SJCRH30 (cell line): ENCODE measurements around the gene CNTD1. TPM values are rescaled to one million over a fixed set of nuclear protein-coding genes. Genes with fewer than 3 reads are reported as not detected.

Experiments
- DNase-seq, 2 experiments: peaks; one replicate each; pipeline ENCODE4 v3.0.0-alpha.2; 2015 to 2020
- H3K27ac ChIP-seq: fragments of 250-450 bp; sonication (Bioruptor Pico); 2 replicates; pipeline ENCODE4 v1.5.1; 2020; ENCODE audit warnings: mild to moderate bottlenecking, moderate library complexity
- H3K27me3 ChIP-seq: fragments of 250-450 bp; sonication (Bioruptor Pico); 2 replicates; pipeline ENCODE4 v1.5.1; 2020; ENCODE audit warnings: mild to moderate bottlenecking, moderate library complexity
- H3K36me3 ChIP-seq: fragments of 250-450 bp; sonication (Bioruptor Pico); 2 replicates; pipeline ENCODE4 v1.5.1; 2020; ENCODE audit warnings: mild to moderate bottlenecking, moderate library complexity
- H3K4me1 ChIP-seq: fragments of 250-450 bp; sonication (Bioruptor Pico); 2 replicates; pipeline ENCODE4 v1.5.1; 2020; ENCODE audit warnings: mild to moderate bottlenecking, moderate library complexity
- H3K4me3 ChIP-seq: fragments of 250-450 bp; sonication (Bioruptor Pico); 2 replicates; pipeline ENCODE4 v1.5.1; 2020; ENCODE audit warnings: mild to moderate bottlenecking, moderate library complexity
- H3K9me3 ChIP-seq: fragments of 250-450 bp; sonication (Bioruptor Pico); replicated peaks from 2 replicates; pipeline ENCODE4 v1.5.1; 2020; ENCODE audit warnings: mild to moderate bottlenecking, moderate library complexity
- total RNA-seq: library from RNA; depleted of rRNA; stranded (reverse); fragments of >200 nt; shearing (Covaris generic); gene quantifications from 2 replicates; pipeline ENCODE4 v1.2.3, GENCODE V29; 2014

The CNTD1 gene
- total RNA-seq, 1 experiment from 2014 or later = 0.10 TPM

DNA sequence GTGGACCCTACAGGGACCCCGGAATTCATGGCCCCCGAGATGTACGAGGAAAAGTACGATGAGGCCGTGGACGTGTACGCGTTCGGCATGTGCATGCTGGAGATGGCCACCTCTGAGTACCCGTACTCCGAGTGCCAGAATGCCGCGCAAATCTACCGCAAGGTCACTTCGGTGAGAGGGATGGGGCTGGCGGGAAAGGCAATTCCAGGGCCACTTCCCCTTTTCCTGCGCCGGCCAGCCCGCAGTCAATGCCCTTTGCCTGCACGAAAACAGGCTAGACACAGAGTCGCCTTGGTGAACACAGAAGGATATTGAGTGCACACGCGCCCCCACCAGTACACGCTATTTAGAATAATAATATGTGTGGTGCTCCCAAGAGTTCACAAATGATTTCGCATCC is 14.3 kb upstream of the CNTD1 start:
- DNase-seq = no peak
- no peak overlapping the region for H3K4me3 ChIP-seq
- no peaks in the 10 kb centered on the region for H3K4me1 ChIP-seq
- H3K36me3 ChIP-seq = no peaks in the 10 kb centered on the region
- H3K27ac ChIP-seq = no peak overlapping the region
- no peaks in the 10 kb centered on the region; the same call in 1 of the 2 replicates for H3K27me3 ChIP-seq
- H3K9me3 ChIP-seq = no peaks in the 10 kb centered on the region; the same call in 1 of the 2 replicates

DNA sequence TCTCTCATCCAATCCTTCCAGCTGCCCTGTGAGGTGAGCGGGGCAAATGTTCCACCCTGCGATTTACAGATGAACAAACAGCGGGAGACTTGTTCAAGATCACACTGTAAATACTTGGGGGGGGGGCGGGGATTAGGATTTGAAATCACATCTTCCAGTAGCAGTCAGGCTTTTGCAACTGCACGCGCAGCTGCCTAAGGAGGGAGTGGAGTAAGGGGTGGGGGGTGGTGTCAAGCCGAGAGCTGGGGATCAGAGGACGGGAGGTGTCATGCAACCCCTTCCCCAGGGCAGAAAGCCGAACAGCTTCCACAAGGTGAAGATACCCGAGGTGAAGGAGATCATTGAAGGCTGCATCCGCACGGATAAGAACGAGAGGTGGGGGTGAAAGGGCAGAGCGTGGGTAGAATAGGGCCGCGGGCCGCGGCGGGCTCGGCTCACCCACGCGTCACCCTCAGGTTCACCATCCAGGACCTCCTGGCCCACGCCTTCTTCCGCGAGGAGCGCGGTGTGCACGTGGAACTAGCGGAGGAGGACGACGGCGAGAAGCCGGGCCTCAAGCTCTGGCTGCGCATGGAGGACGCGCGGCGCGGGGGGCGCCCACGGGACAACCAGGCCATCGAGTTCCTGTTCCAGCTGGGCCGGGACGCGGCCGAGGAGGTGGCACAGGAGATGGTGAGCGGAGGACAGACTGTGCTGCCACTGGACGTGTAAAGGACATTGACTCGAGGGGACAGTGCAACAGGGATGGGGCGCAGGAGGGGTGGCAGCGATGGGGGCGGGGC is 13.7 kb upstream of the CNTD1 start:
- H3K9me3 ChIP-seq = no peaks in the 10 kb centered on the region; the same call in 1 of the 2 replicates

DNA sequence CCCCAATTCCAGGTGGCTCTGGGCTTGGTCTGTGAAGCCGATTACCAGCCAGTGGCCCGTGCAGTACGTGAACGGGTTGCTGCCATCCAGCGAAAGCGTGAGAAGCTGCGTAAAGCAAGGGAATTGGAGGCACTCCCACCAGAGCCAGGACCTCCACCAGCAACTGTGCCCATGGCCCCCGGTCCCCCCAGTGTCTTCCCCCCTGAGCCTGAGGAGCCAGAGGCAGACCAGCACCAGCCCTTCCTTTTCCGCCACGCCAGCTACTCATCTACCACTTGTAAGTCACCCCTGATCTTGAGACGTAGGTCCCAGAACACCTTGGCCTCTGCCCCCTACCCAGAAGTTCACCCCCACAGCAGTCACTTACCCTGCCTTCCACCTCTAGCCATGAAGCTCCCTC is 11.4 kb upstream of the CNTD1 start:
- Histone ChIP-seq H3K27me3 (no peaks in the 10 kb centered on the region; the same call in 1 of the 2 replicates), H3K4me3 (no peak overlapping the region), H3K4me1 (no peaks in the 10 kb centered on the region), H3K36me3 (no peaks in the 10 kb centered on the region), H3K27ac (no peak overlapping the region), H3K9me3 (no peaks in the 10 kb centered on the region; the same call in 1 of the 2 replicates)
- no peak for DNase-seq

More for the DNA sequence above, 13.7 kb upstream of the CNTD1 start:
- Histone ChIP-seq H3K4me1 (no peaks in the 10 kb centered on the region), H3K4me3 (no peak overlapping the region), H3K36me3 (no peaks in the 10 kb centered on the region), H3K27ac (no peak overlapping the region), H3K27me3 (no peaks in the 10 kb centered on the region; the same call in 1 of the 2 replicates)
- DNase-seq = no peak

DNA sequence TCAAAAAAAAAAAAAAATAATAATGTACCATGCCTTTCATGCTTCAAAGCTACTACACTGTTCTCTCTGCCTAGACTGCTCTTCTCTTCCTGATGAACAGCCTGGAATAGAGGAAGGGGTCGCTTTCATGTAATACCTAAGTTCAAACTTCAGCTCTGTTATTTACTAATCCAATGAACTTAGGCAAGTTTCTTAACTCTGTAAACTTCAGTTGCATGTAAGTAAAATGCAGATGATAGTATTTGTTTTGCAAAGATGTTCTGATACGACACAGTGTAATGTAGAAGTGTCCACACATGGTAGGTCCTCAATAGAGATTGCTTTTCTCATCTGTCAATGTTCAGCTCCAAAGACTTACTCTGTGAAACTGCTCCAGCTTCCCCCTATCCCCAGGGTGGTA is 6.7 kb upstream of the CNTD1 start:
- Histone ChIP-seq H3K4me1 (no peaks in the 10 kb centered on the region), H3K9me3 (no peaks in the 10 kb centered on the region), H3K27me3 (no peaks in the 10 kb centered on the region; the same call in 1 of the 2 replicates), H3K4me3 (no peak overlapping the region), H3K27ac (no peak overlapping the region), H3K36me3 (no peaks in the 10 kb centered on the region)
- DNase-seq = no peak

DNA sequence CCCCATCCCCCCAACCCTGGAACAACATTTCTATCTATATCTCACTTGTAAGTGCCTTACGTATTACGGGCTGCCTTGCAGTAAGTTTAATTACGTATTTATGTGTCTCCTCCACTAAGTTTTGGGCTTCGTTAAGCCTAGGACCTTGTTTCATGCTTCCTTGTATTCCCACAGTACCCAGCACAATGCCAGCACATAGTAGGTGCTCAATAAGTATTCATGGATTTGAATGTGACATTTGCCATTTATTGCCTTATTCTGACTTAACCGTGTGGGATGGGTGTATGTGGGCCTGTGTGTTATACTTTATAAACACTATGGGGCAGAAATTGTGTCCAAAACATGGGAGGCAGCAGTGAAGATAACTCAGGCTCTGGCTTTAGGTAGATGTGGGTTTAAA is 6.1 kb upstream of the CNTD1 start:
- peaks cover under 1% of the 10 kb centered on the region; the same call in 1 of the 2 replicates for H3K4me1 ChIP-seq

DNA sequence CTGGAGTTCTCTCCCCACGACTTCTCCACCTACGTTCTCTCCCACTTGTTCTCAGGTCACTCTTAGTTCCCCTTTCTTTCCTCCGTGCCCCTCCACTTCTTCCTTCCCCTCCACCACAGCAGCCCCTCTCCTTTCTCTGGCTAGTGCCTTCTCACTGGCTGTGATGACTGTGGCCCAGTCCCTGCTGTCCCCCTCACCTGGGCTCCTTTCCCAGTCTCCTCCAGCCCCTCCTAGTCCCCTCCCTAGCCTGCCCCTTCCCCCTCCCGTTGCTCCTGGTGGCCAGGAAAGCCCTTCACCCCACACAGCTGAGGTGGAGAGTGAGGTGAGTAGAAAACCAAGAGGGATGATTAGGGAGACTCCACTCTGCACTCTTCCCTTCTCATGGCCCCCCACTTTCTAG is 3.6 kb upstream of the CNTD1 start:
- DNase-seq = no peak
- H3K36me3 ChIP-seq = no peaks in the 10 kb centered on the region
- peaks cover 5% of the 10 kb centered on the region; the same call in 1 of the 2 replicates for H3K4me1 ChIP-seq
- no peaks in the 10 kb centered on the region for H3K9me3 ChIP-seq
- no peak overlapping the region for H3K4me3 ChIP-seq
- no peaks in the 10 kb centered on the region for H3K27me3 ChIP-seq
- no peak overlapping the region for H3K27ac ChIP-seq

More for the DNA sequence above, 6.1 kb upstream of the CNTD1 start:
- no peaks in the 10 kb centered on the region for H3K27me3 ChIP-seq
- H3K4me3 ChIP-seq = no peak overlapping the region
- no peaks in the 10 kb centered on the region for H3K36me3 ChIP-seq
- no peak for DNase-seq
- no peaks in the 10 kb centered on the region for H3K9me3 ChIP-seq
- no peak overlapping the region for H3K27ac ChIP-seq

DNA sequence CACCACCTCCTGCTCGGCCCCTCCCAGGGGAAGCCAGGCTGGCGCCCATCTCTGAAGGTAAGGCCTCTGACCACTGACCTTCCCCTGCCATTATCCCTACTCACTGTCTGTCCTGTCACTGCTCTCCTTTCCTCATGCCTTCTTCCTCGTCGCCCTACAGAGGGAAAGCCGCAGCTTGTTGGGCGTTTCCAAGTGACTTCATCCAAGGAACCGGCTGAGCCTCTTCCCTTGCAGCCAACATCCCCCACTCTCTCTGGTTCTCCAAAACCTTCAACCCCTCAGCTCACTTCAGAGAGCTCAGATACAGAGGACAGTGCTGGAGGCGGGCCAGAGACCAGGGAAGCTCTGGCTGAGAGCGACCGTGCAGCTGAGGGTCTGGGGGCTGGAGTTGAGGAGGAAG is 3.2 kb upstream of the CNTD1 start:
- no peak overlapping the region for H3K27ac ChIP-seq
- H3K9me3 ChIP-seq = no peaks in the 10 kb centered on the region
- peaks cover 5% of the 10 kb centered on the region; the same call in 1 of the 2 replicates for H3K4me1 ChIP-seq
- DNase-seq = no peak
- H3K4me3 ChIP-seq = no peak overlapping the region
- no peaks in the 10 kb centered on the region for H3K36me3 ChIP-seq
- H3K27me3 ChIP-seq = no peaks in the 10 kb centered on the region

DNA sequence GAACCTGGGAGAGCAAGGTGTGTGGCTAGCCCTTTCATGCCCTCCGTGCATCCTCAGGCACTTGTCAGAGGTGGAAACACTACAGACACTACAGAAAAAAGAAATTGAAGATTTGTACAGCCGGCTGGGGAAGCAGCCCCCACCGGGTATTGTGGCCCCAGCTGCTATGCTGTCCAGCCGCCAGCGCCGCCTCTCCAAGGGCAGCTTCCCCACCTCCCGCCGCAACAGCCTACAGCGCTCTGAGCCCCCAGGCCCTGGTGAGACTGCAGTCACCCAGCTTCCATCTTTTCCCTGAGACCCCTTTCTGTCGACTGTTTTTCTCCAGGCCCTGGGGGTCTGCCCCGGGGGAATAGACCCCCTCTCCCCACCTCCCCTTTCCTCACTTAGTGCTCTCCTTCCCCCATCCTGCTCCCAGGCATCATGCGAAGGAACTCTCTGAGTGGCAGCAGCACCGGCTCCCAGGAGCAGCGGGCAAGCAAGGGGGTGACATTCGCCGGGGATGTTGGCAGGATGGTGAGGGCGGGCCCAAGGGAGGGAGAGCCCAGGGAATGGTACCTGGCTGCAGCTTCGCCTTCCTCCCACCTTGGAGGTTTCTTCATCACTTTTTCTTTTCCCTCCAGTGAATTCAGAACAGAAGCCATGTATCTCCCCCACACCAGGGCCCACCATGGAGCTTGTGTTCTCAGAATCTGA is 2.4 kb upstream of the CNTD1 start:
- Histone ChIP-seq H3K27me3 (no peaks in the 10 kb centered on the region), H3K4me1 (peaks cover 5% of the 10 kb centered on the region; the same call in 1 of the 2 replicates), H3K36me3 (no peaks in the 10 kb centered on the region), H3K4me3 (no peak overlapping the region), H3K9me3 (no peaks in the 10 kb centered on the region), H3K27ac (no peak overlapping the region)
- DNase-seq = no peak

DNA sequence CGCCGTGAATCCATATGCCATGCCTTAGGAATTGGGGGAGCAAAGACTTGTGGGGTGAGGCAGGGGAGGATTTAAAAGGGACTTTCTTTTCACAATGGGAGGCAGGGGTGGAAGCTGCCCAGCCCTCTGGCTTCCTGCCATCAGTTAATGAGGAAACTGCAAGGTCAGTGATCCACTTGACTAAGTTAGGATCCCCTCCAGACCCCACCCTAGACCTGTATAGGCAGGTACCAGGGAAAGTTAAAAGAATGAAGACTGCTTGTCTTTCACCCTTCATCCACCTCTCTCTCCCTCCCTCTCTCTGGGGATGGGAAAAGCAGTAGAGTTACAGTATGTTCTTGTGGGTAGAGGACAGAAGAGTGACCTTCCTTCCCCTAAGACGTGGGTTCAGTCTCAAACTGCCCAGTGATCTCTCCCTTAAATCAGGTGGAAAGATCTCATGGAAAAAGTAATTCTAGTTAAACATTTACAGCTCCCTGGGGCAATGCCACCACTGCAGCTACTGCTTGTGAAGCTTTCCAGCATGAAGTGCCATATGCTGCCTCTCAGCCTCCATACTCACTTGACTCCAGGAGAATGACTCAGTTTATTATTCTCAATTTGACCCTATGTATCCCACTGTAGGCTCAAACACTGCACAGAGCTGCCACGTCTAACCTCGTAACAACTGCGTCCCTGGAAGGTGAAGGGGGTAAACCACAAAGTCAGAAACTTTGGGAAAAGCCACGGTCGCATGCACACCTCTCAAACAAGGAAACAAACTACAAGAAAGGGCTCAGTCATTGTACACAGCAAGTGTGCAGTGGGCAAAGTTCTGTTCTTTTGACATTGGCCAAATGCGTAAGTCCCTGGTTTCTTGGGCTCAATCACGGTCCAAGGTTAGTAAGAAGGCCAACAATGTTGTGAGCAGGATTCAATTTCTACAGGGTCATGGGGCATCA is 1.3 kb upstream of the CNTD1 start:
- Histone ChIP-seq H3K27me3 (no peaks in the 10 kb centered on the region), H3K4me1 (peaks cover 5% of the 10 kb centered on the region; the same call in 1 of the 2 replicates), H3K9me3 (no peaks in the 10 kb centered on the region), H3K4me3 (peak overlapping the region; percentile 97), H3K27ac (no peak overlapping the region), H3K36me3 (no peaks in the 10 kb centered on the region)
- DNase-seq = no peak

DNA sequence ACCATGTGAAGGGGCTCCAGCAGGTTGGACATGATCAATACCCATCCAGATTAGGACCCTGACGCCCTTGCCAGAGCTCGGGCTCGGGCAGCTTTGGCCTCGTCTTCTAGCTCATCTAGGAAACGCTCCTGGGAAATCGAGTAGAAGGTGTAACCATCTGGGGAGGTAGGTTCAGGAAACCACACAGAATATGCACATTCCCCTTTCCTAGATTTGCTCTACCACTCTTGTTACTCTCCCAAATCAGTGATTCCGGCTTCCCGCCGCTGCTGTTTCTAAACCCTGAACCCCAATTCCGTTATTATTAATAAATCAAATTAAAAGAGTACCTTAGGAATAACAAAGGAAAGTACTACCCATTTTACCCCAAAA is 664 bp upstream of the CNTD1 start:
- H3K36me3 ChIP-seq = no peaks in the 10 kb centered on the region
- peak overlapping the region; percentile 57 for H3K27ac ChIP-seq
- peaks cover 7% of the 10 kb centered on the region; the same call in 1 of the 2 replicates for H3K4me1 ChIP-seq
- peak overlapping the region; percentile 97 for H3K4me3 ChIP-seq
- no peaks in the 10 kb centered on the region for H3K9me3 ChIP-seq
- no peak for DNase-seq
- H3K27me3 ChIP-seq = no peaks in the 10 kb centered on the region

DNA sequence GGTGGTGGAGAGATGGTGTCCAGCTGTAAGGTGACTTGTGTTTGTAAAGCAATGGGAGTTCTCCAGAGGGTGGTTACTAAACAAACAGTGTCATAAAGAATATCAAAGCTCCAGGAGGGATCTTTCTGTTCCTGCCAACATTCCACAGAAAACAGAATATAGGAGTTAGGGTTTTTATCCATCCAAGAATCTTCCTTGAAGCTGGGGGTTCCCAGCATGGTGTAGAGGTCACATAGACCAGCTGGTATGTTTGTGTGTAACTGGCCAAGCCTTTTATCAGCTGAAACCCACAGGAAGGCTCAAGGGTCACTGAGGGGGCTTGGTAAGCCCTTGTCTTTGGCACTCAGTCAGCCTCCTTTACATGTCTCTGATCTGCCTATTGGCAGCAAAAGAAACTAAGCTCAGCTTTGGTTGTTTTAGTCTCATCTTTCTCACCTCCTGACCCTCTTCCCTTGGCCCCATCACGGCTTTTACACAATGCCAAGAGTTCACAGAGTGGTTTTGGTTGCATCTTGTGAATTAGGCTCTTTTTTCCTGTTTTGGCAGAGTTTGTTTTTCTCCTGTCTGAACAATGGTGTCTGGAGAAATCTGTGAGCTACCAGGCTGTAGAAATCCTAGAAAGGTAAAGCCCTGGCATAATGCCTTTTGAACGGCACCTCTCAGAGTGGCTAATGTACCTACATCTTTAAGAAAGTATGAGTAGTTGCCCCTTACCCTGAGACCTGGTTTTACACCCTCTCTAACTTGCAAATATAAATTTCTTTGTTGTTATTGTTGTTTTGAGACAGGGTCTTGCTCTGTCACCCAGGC is 4.6 kb downstream of the CNTD1 start:
- Histone ChIP-seq H3K9me3 (no peaks in the 10 kb centered on the region), H3K4me3 (no peak overlapping the region), H3K27ac (no peak overlapping the region), H3K36me3 (no peaks in the 10 kb centered on the region), H3K4me1 (0 out of 2 replicates have a peak, but pooled peaks cover 6% of the 10 kb centered on the region), H3K27me3 (no peaks in the 10 kb centered on the region)
- no peak for DNase-seq

DNA sequence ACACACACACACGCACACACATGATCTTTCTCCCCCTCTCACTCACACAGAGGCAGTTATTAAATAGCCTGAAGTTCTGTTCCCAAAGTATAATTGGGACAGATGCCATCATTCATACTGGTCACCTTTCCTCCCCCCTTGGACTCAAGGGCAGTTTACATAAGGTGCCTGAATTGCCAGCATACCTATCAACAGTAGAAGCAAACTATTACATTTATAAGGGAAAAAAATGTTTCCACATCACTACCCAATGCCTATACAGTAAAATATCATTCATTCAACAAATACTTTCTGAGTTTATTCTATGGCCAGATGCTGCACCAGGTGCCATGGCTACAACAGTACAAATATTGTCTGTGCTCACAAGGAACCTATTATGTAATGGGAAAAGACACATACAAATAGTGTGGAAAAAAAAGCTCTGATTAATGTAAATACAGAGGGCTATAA is 6.3 kb downstream of the CNTD1 start:
- Histone ChIP-seq H3K27me3 (no peaks in the 10 kb centered on the region), H3K36me3 (no peaks in the 10 kb centered on the region), H3K27ac (no peak overlapping the region), H3K4me3 (no peak overlapping the region), H3K9me3 (no peaks in the 10 kb centered on the region), H3K4me1 (0 out of 2 replicates have a peak, but pooled peaks cover 6% of the 10 kb centered on the region)
- no peak for DNase-seq

DNA sequence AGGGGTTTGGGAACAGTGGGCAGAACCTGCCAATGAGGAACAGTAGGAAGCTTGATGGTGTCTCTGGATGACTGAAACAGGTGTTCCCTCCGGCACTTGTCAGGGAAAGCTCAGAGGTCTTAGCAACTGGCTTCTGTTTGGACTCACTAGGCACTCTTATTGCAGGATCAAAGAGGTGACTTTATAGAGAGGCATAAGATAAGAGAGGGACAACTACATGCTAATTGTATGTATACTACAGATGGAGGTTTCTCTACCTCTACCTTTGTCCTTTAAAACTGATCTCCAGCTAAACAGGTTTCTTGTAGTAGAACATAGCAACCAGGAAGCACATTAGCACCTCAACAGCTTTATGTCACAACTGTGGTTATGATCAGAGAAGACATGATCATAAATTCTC is 7.6 kb downstream of the CNTD1 start:
- no peak overlapping the region for H3K27ac ChIP-seq
- H3K36me3 ChIP-seq = peaks cover 2% of the 10 kb centered on the region; the same call in 1 of the 2 replicates
- H3K4me1 ChIP-seq = 0 out of 2 replicates have a peak, but pooled peaks cover 6% of the 10 kb centered on the region
- H3K27me3 ChIP-seq = no peaks in the 10 kb centered on the region
- H3K4me3 ChIP-seq = no peak overlapping the region
- H3K9me3 ChIP-seq = no peaks in the 10 kb centered on the region
- DNase-seq = no peak

DNA sequence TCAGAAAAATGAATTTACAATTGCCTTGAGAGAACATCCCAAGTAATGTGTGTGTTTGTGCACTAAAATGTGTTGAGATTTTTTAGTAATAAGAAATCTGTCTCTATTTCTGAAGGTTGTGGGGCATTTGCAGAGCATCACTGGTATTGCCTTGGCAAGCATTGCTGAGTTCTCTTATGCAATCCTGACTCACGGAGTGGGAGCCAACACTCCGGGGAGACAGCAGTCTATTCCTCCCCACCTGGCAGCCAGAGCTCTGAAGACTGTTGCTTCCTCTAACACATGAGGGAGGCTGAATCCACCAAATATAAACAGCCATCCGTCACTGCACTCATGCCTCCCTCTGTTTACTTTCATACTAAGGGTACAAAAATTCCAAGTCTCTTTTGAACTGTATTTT is 10.6 kb downstream of the CNTD1 start:
- Histone ChIP-seq H3K27ac (no peak overlapping the region), H3K4me1 (no peaks in the 10 kb centered on the region), H3K27me3 (no peaks in the 10 kb centered on the region), H3K4me3 (no peak overlapping the region), H3K36me3 (peaks cover 10% of the 10 kb centered on the region), H3K9me3 (no peaks in the 10 kb centered on the region)
- DNase-seq = no peak
